Activated CD4-positive, alpha-beta T cell treated with anti-CD3 and anti-CD28 coated beads for 36 hours (primary cell): Measurements from ENCODE around the gene FLCN. TPM values are rescaled to one million over a fixed set of nuclear protein-coding genes. Genes with fewer than 3 reads are reported as not detected.
"Not testable (repeated sequence)": the region's sequence is repeated elsewhere in the genome, so short reads cannot be mapped to it uniquely, and the experiment has no call there.

ENCODE experiments used
- ATAC-seq: fragments of 200-7000 bp; cut with Tn5 transposase; one replicate; pipeline ENCODE4 v1.10.0; 2021; ENCODE audit warnings: mild to moderate bottlenecking, moderate library complexity
- CTCF ChIA-PET: fragments of 350-600 bp; sonication (Branson Sonifier 250); formaldehyde crosslinking; loops from one replicate; lab custom pipeline; 2021; ENCODE audit warnings: antibody characterized with exemption; lab: Charles Lee
- POLR2A ChIA-PET: fragments of 350-600 bp; sonication (Branson Sonifier 250); formaldehyde crosslinking; loops from one replicate; lab custom pipeline; 2021; ENCODE audit warnings: antibody characterized with exemption, inconsistent platforms; lab: Charles Lee
- DNase-seq: peaks from one replicate; pipeline ENCODE4 v3.0.0-alpha.2; 2020
- H3K27ac Mint-ChIP-seq: one replicate; pipeline ENCODE4 v1.8.0; 2021; ENCODE audit warnings: mixed read lengths
- H3K27me3 Mint-ChIP-seq: one replicate; pipeline ENCODE4 v1.8.0; 2021; ENCODE audit warnings: mixed read lengths
- H3K36me3 Mint-ChIP-seq: one replicate; pipeline ENCODE4 v1.8.0; 2021; ENCODE audit warnings: low read depth, mixed read lengths
- H3K4me1 Mint-ChIP-seq: one replicate; pipeline ENCODE4 v1.8.0; 2021; ENCODE audit warnings: mixed read lengths
- H3K4me3 Mint-ChIP-seq: one replicate; pipeline ENCODE4 v1.8.0; 2021; ENCODE audit warnings: mild to moderate bottlenecking, moderate library complexity, mixed read lengths
- H3K9me3 Mint-ChIP-seq: one replicate; pipeline ENCODE4 v1.8.0; 2021; ENCODE audit warnings: low read depth, mixed read lengths
- intact Hi-C, 2 experiments: fragments of 100-400 bp; cut with DNase I in 1 of 2; cut with micrococcal nuclease in 1 of 2; formaldehyde crosslinking; loops; one replicate each; pipeline versions ENCODE4 v1.14.2 to v1.15.1; 2022 to 2024; cut with DNase I, micrococcal nuclease
- total RNA-seq, 2 experiments: library from RNA; stranded (reverse); gene quantifications; one replicate each; pipeline ENCODE4 v1.2.3, GENCODE V29; 2021

Gene FLCN
- total RNA-seq, 2 experiments from 2014 or later = 12.3 to 18.8 TPM

DNA sequence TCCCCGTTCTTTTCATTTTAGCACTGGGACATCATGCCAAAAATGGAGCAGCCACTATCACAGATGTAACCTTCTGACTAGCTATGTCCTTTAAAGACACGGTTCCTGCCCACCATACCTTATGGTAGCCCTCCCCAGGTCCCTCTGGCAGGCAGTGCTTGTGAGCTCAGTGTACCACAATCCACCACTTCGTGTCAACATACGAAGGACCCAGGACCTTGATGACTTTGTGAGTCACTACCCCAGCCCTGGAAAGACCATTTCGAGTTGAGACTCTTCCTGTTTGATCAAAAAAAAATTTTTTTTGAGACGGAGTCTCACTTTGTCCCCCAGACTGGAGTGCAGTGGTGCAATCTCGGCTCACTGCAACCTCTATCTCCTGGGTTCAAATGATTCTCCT, 21.0 kb upstream of the FLCN start:
- intact Hi-C loops = no loop called here
- H3K9me3 Mint-ChIP-seq = no peaks in the 10 kb centered on the region
- H3K36me3 Mint-ChIP-seq = peaks cover 57% of the 10 kb centered on the region
- peaks cover 3% of the 10 kb centered on the region for H3K4me1 Mint-ChIP-seq
- POLR2A ChIA-PET = no interaction called here
- H3K27ac Mint-ChIP-seq = no peak overlapping the region
- CTCF ChIA-PET = interaction anchor here (1.4 to 2.1 kb wide), 3 partner anchors 10 to 116 kb away, joined by 4 to 8 read pairs (median 6); no protein-coding TSS in a partner anchor
- no peaks in the 10 kb centered on the region for H3K27me3 Mint-ChIP-seq
- DNase-seq = no peak
- no peak for ATAC-seq
- H3K4me3 Mint-ChIP-seq = no peak overlapping the region

DNA sequence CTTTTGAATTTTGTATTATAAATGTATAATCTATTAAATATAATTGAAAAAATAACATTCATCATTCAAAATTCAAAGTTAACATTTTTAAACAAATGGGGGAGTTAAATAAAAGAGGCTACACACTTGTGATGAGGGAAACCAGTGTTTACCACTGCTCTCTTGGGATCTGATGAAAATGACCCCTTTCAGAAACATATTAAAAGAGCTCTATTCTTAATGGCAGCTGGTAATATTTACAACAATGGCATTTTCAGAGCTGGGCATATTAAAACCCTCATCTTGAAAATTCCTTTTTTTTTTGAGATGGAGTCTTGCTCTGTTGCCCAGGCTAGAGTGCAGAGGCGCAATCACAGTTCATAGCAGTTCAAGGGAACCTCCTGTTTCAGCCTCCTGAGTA, 19.3 kb upstream of the FLCN start:
- Mint-ChIP-seq H3K4me1 (peaks cover 3% of the 10 kb centered on the region), H3K4me3 (no peak overlapping the region), H3K9me3 (no peaks in the 10 kb centered on the region), H3K27ac (no peak overlapping the region), H3K36me3 (peaks cover 60% of the 10 kb centered on the region), H3K27me3 (no peaks in the 10 kb centered on the region)
- intact Hi-C loops = no loop called here
- ATAC-seq (no peak), DNase-seq (no peak)
- POLR2A ChIA-PET = no interaction called here
- CTCF ChIA-PET = interaction anchor here (0.6 kb wide), 1 partner anchor 114 kb away, joined by 3 read pairs; no protein-coding TSS in a partner anchor

GRCh38 chr17:17255689-17256088, 18.7 kb upstream of the FLCN start:
- H3K9me3 Mint-ChIP-seq, H3K4me3 Mint-ChIP-seq, H3K27ac Mint-ChIP-seq: not testable (repeated sequence)

DNA sequence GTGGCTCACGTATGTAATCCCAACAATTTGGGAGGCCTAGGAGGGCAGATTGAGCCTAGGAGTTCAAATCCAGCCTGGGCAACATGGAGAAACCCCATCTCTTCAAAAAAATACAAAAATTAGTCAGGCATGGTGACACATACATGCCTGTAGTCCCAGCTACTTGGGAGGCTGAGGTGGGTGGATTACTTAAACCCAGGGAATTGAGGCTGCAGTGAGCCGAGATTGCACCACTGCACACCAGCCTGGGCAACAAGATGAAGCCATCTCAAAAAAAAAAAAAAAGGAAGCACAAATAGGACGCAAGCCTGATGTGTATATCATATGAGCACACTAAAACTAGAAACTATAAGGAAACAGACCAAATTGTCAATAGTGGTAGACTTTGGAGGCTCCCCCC, 17.1 kb upstream of the FLCN start:
- Mint-ChIP-seq H3K9me3 (no peaks in the 10 kb centered on the region), H3K4me3 (no peak overlapping the region), H3K4me1 (peaks cover 3% of the 10 kb centered on the region), H3K27me3 (no peaks in the 10 kb centered on the region), H3K27ac (no peak overlapping the region), H3K36me3 (peaks cover 53% of the 10 kb centered on the region)
- ATAC-seq (no peak), DNase-seq (no peak)
- intact Hi-C loops = no loop called here
- POLR2A ChIA-PET = no interaction called here
- CTCF ChIA-PET = interaction anchor here (0.9 to 1.8 kb wide), 2 partner anchors 15 to 17 kb away, joined by 4 to 5 read pairs; no protein-coding TSS in a partner anchor

More at GRCh38 chr17:17255689-17256088, 18.7 kb upstream of the FLCN start:
- ChIA-PET CTCF (interaction anchor here (0.9 kb wide), 1 partner anchor 10 kb away, joined by 3 read pairs; no protein-coding TSS in a partner anchor), POLR2A (interaction anchor here (0.6 kb wide), 2 partner anchors 16 to 52 kb away, joined by 4 read pairs; no protein-coding TSS in a partner anchor)
- H3K27me3 Mint-ChIP-seq, H3K4me1 Mint-ChIP-seq, intact Hi-C loops, ATAC-seq, DNase-seq: not testable (repeated sequence)
- peaks cover 56% of the 10 kb centered on the region for H3K36me3 Mint-ChIP-seq

GRCh38 chr17:17253406-17253805, 16.4 kb upstream of the FLCN start:
- Mint-ChIP-seq H3K27ac (peak overlapping the region; percentile 4), H3K4me3 (no peak overlapping the region), H3K36me3 (peaks cover 52% of the 10 kb centered on the region), H3K27me3 (no peaks in the 10 kb centered on the region), H3K9me3 (no peaks in the 10 kb centered on the region), H3K4me1 (peaks cover 3% of the 10 kb centered on the region)
- no peak for ATAC-seq
- no peak for DNase-seq
- intact Hi-C loops = no loop called here
- CTCF ChIA-PET = interaction anchor here (0.7 to 1.8 kb wide), 3 partner anchors 14 to 17 kb away, joined by 3 to 5 read pairs (median 4); no protein-coding TSS in a partner anchor
- POLR2A ChIA-PET = no interaction called here

GRCh38 chr17:17252149-17252661, 15.2 kb upstream of the FLCN start:
- intact Hi-C loops = no loop called here
- Mint-ChIP-seq H3K9me3 (no peaks in the 10 kb centered on the region), H3K4me1 (peaks cover 3% of the 10 kb centered on the region), H3K4me3 (no peak overlapping the region), H3K27me3 (no peaks in the 10 kb centered on the region), H3K36me3 (peaks cover 53% of the 10 kb centered on the region), H3K27ac (no peak overlapping the region)
- ATAC-seq (no peak), DNase-seq (no peak)
- POLR2A ChIA-PET = no interaction called here
- CTCF ChIA-PET = interaction anchor here (1.8 kb wide), 1 partner anchor 18 kb away, joined by 4 read pairs; no protein-coding TSS in a partner anchor

DNA sequence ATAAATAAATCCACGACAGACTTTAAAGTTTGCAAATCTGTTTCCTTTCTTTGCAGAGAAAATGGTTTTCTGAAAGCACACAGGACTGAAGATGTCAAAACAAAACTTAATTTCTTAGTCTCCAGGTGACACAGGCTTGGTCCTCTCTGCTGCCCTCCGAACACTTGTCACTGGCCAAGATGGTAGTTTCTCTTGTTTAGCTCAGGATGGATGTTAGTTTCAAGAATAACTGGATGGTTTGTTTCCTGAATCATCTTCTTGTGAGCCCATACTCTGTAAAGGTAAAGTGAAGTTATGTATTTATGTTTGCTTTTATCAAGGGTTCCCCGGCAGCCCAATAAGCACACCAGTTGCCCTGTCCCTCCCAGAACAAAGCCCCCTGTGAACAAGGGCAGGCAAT, 9.9 kb upstream of the FLCN start:
- POLR2A ChIA-PET = no interaction called here
- intact Hi-C loops = no loop called here
- CTCF ChIA-PET = interaction anchor here (0.8 kb wide), 1 partner anchor 114 kb away, joined by 4 read pairs; no protein-coding TSS in a partner anchor

DNA sequence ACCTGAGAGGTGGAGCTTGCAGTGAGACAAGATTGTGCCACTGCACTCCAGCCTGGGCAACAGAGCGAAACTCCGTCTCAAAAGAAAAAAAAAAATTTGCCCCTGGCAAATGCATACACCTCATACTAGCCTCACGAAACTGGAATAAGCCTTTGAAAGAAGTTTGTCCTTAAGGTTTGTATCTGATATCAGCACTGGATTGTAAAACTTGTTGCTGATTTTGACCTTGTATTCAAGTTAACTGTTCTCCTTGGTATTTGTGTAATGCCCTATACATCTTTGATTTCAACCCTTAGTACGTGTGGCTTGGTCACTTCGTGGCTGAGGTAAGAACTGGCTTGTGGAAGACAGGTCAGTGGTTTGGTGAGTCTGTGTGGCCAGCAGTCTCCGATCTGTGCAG, 6.2 kb upstream of the FLCN start:
- DNase-seq (no peak), ATAC-seq (no peak)
- H3K4me3 Mint-ChIP-seq = no peak overlapping the region
- H3K27ac Mint-ChIP-seq = no peak overlapping the region
- ChIA-PET POLR2A (no interaction called here), CTCF (no interaction called here)
- no peaks in the 10 kb centered on the region for H3K9me3 Mint-ChIP-seq
- H3K27me3 Mint-ChIP-seq = no peaks in the 10 kb centered on the region
- intact Hi-C loops = no loop called here
- peaks cover 15% of the 10 kb centered on the region for H3K36me3 Mint-ChIP-seq
- peaks cover 14% of the 10 kb centered on the region for H3K4me1 Mint-ChIP-seq

More for the DNA sequence above, 9.9 kb upstream of the FLCN start:
- H3K9me3 Mint-ChIP-seq = no peaks in the 10 kb centered on the region
- no peaks in the 10 kb centered on the region for H3K4me1 Mint-ChIP-seq
- no peaks in the 10 kb centered on the region for H3K27me3 Mint-ChIP-seq
- DNase-seq = no peak
- ATAC-seq = no peak
- peaks cover 32% of the 10 kb centered on the region for H3K36me3 Mint-ChIP-seq
- no peak overlapping the region for H3K27ac Mint-ChIP-seq
- no peak overlapping the region for H3K4me3 Mint-ChIP-seq

GRCh38 chr17:17242246-17242645, 5.3 kb upstream of the FLCN start:
- no peak overlapping the region for H3K27ac Mint-ChIP-seq
- intact Hi-C loops = no loop called here
- H3K9me3 Mint-ChIP-seq = no peaks in the 10 kb centered on the region
- H3K4me1 Mint-ChIP-seq = peaks cover 16% of the 10 kb centered on the region
- ATAC-seq (no peak), DNase-seq (no peak)
- CTCF ChIA-PET = no interaction called here
- no peak overlapping the region for H3K4me3 Mint-ChIP-seq
- H3K36me3 Mint-ChIP-seq = peaks cover 11% of the 10 kb centered on the region
- POLR2A ChIA-PET = no interaction called here
- H3K27me3 Mint-ChIP-seq = no peaks in the 10 kb centered on the region

GRCh38 chr17:17241656-17242055, 4.7 kb upstream of the FLCN start:
- ChIA-PET CTCF (no interaction called here), POLR2A (no interaction called here)
- Mint-ChIP-seq H3K4me1 (peaks cover 16% of the 10 kb centered on the region), H3K9me3 (no peaks in the 10 kb centered on the region), H3K36me3 (peaks cover 7% of the 10 kb centered on the region), H3K4me3 (no peak overlapping the region), H3K27ac (no peak overlapping the region), H3K27me3 (no peaks in the 10 kb centered on the region)
- DNase-seq (no peak), ATAC-seq (no peak)
- intact Hi-C loops = no loop called here

- Mint-ChIP-seq H3K27me3 (no peaks in the 10 kb centered on the region), H3K27ac (no peak overlapping the region), H3K4me1 (peaks cover 31% of the 10 kb centered on the region), H3K9me3 (no peaks in the 10 kb centered on the region), H3K4me3 (no peak overlapping the region), H3K36me3 (no peaks in the 10 kb centered on the region)
- POLR2A ChIA-PET = interaction anchor here (0.6 kb wide), 1 partner anchor 16 kb away, joined by 4 read pairs; no protein-coding TSS in a partner anchor
- DNase-seq (no peak), ATAC-seq (no peak)
- intact Hi-C loops = loop anchor here (5.0 to 10.0 kb wide), 2 partner anchors 235 to 238 kb away; no protein-coding TSS in a partner anchor
- CTCF ChIA-PET = interaction anchor here (0.7 to 1.3 kb wide), 4 partner anchors 13 to 38 kb away, joined by 3 to 4 read pairs (median 3); partner anchors contain the start of gene PLD6
Measured at GRCh38 chr17:17239832-17240231, 2.9 kb upstream of the FLCN start.
